AG20443 (cell line): ENCODE results near the gene HYDIN.
"Not testable (repeated sequence)": the region's sequence is repeated elsewhere in the genome, so short reads cannot be mapped to it uniquely, and the experiment has no call there.

ENCODE experiments used
- DNase-seq: peaks from one replicate; pipeline ENCODE4 v3.0.0; 2012; ENCODE audit warnings: low spot score, mixed read lengths

HYDIN gene

DNA sequence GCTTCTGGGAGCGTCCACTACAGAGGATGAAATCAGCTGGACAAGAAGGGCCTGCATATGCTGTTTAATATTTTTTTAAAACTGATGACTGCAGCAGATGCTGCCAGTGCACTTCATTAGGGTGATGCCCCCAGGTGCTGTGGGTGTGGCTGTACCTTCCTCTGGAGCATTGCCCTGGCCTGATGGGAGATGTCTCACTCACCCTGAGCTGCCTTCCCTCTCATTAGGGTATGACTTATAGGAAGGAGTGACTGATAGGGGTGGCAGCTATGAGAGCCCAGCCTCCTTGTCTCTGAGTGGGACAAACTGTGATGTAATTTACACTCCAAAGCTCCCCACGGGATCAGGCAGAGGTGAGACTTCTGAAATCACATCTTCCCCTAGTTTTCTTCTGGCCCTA, 234.7 kb downstream of the HYDIN start:
- not testable (repeated sequence) for DNase-seq

GRCh38 chr16:70992511-70992910, 238.0 kb downstream of the HYDIN start:
- DNase-seq = not testable (repeated sequence)

DNA sequence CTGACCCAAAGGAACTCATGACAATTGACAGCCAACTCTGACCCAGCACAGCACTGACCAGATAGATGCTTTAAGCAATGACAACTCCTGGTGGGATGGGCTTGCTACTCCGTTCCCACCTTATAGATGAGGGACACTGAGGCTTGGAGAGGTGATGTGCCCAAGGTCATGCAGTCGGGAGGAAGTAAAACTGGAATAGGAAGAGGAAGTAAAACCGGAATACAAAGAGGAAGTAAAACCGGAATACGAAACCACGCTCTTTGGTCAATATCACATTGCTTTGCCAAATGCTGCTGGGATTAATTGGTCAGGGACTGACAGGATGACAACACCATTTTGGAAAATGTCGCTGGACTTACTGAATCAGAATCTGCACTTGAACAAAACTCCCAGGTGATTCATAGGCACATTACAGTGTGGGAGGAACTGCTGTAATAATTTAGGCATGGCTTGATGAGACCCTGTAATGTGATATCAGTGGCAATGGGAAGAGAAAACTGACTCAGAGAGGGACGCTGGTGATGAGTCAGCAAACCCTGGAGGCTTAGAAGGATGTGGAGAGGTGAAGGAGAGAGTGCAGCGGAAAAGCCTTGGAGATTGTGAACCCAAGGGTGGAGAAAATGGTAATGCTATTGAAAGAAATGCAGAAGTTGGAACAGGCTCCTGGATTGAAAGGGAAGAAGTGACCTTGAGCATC, 243.4 kb downstream of the HYDIN start:
- DNase-seq = not testable (repeated sequence)

- DNase-seq = not testable (repeated sequence)
Measured at GRCh38 chr16:70984675-70985074, 245.8 kb downstream of the HYDIN start.

- not testable (repeated sequence) for DNase-seq
Measured at GRCh38 chr16:70968332-70968731, 262.2 kb downstream of the HYDIN start.

GRCh38 chr16:70960169-70960568, 270.4 kb downstream of the HYDIN start:
- not testable (repeated sequence) for DNase-seq

- DNase-seq = not testable (repeated sequence)
Measured at GRCh38 chr16:70954922-70955321, 275.6 kb downstream of the HYDIN start.

DNA sequence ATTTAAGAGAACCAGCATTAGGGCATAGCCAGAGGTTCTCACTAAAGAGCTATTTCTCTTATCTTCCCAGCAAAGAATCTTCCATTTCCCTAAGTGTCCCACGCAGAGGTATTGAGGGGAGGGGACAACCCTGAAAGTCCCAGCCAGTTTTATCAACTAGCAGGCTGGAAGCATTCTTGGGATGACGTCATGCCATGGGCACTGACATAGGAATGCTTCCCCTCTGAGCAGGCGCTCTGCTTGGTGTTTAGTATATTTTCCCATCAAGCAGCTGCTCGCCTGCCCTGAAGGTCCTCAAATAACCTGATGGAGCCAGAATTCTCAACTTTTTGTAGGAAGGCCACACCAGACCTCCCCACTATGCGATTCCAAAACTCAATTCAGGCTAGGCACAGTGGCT, 276.7 kb downstream of the HYDIN start:
- not testable (repeated sequence) for DNase-seq

- not testable (repeated sequence) for DNase-seq
Measured at GRCh38 chr16:70943551-70943950, 287.0 kb downstream of the HYDIN start.

GRCh38 chr16:70939690-70940359, 290.7 kb downstream of the HYDIN start:
- DNase-seq = not testable (repeated sequence)

GRCh38 chr16:70936781-70937525, 293.6 kb downstream of the HYDIN start:
- not testable (repeated sequence) for DNase-seq

DNA sequence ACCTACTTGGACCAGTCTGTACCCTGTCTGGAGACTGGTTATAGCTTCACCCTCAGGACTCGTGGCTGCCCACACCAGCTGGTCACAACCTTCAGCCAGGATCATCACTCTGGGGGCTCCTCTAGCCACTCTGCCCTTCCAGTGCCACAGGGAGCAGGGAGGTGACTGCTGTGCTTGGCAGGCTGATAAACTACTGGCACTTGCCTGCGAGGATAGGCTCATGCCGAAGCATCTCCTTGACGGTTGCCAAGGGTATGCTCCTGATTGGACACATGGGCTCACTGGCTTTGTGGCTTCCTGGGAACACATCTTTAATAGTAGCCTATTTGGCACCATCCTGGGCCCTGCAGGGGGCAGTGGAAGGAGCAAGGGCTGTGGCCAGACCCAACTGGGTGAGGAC, 295.2 kb downstream of the HYDIN start:
- DNase-seq = not testable (repeated sequence)

GRCh38 chr16:70933746-70934145, 296.8 kb downstream of the HYDIN start:
- not testable (repeated sequence) for DNase-seq

DNA sequence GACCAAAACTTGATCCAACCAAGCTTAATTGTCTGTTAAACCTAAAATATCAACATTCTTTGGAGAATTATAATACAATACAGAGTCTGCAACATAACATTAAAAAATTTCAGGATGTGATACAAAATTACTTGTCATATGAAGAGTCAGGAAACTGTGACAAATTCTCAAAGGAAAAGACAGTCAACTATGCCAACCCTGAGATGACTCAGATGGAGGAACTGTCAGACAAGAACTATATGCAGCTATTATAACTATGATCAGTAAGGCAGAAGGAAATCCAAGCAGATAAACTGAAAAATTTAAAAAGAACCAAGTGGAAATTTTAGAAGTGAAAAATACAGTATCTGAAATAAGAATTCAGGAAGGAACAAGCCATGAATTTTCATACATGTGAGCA, 299.8 kb downstream of the HYDIN start:
- DNase-seq = not testable (repeated sequence)

- not testable (repeated sequence) for DNase-seq
Measured at GRCh38 chr16:70922164-70922563, 308.4 kb downstream of the HYDIN start.

- DNase-seq = not testable (repeated sequence)
Measured at GRCh38 chr16:70920661-70921060, 309.9 kb downstream of the HYDIN start.

DNA sequence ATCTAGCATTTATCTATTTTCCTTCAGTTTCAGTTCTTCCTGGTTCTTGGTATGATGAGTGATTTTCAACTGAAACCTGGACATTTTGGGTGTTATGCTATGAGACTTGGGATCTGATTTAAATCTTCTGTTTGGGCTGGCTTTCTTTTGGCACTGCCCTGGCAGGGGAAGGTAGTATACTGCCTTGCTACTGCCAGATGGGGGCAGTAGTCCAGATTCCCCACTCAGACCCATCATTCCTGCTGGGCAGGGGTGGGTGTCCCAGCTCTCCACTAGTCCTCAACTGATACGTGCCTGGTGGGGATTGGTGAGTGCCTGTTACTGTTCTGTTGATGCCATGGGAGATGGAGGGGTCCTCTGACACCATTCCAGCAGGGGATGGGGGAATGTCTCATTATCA, 342.3 kb downstream of the HYDIN start:
- not testable (repeated sequence) for DNase-seq

DNA sequence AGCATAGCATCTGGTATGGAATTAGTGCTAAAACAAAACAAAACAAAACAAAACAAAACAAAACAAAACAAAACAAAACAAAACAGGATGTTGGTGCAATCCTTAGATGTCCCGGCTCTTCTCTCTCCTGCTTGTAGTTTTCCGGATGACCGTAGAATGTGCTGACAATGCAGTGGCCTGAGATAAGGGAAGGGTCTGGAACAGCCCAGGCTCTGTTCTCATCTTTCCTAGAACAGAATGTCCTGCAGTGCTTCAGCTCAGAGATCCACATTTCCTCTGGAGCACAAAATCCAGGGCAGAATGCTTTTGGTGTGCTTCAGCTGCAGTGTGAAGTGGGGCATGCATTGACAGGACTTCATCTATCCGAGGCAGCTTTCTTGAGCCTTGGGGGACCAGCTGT, 345.9 kb downstream of the HYDIN start:
- not testable (repeated sequence) for DNase-seq

GRCh38 chr16:70882311-70882710, 348.2 kb downstream of the HYDIN start:
- not testable (repeated sequence) for DNase-seq

GRCh38 chr16:70877895-70878294, 352.6 kb downstream of the HYDIN start:
- not testable (repeated sequence) for DNase-seq

- DNase-seq = not testable (repeated sequence)
Measured at GRCh38 chr16:70876442-70876841, 354.1 kb downstream of the HYDIN start.

GRCh38 chr16:70864698-70865097, 365.8 kb downstream of the HYDIN start:
- DNase-seq = not testable (repeated sequence)

DNA sequence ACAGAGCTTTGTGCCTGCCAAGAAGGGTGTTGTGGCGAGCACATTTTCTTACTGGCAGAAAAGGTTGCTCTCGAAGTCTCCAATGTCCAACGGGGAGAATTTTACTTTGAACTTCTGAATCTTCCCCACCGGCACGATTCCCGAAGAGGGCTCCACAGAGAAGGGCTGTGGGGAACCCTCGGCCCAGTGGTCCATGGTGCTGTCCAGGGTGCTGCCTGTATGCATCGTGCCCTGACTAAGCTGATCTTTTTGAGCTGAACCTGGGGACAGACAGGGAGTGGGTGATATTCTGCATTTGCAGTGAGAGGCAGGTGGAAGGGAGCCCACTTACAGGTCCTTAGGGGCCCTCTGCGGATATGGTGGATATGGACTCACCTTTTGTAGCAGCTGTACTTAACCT, 368.5 kb downstream of the HYDIN start:
- DNase-seq = not testable (repeated sequence)
